Measurements from ENCODE around the gene SUCNR1. TPM values are rescaled to one million over a fixed set of nuclear protein-coding genes. Genes with fewer than 3 reads are reported as not detected.

SUCNR1 gene
- polyA plus RNA-seq, 1 donor, result 0.10 TPM

Other genes starting within 250 kb of the SUCNR1 start
- gene AADACL2, start 139.7 kb upstream of the SUCNR1 start, polyA plus RNA-seq (ENCODE audit: insufficient read length), result 0.31 TPM
- 0.45 TPM for gene AADAC, start 59.5 kb upstream of the SUCNR1 start, polyA plus RNA-seq (ENCODE audit: insufficient read length)

Measured in hindlimb muscle (tissue), 1 donor.